Inferior parietal cortex (tissue), 1 donor: ENCODE measurements around the gene RNF175.

Experiments
- DNase-seq: peaks from one replicate; pipeline ENCODE4 v3.0.0-alpha.2; 2016; ENCODE audit errors: extremely low spot score

The RNF175 gene

GRCh38 chr4:153748378-153748777 is 11.4 kb downstream of the RNF175 start:
- no peak for DNase-seq

- DNase-seq, result no peak
Observed at GRCh38 chr4:153747406-153747955, 12.3 kb downstream of the RNF175 start.

GRCh38 chr4:153745651-153746050 is 14.2 kb downstream of the RNF175 start:
- no peak for DNase-seq

GRCh38 chr4:153741541-153741940 is 18.3 kb downstream of the RNF175 start:
- DNase-seq, result no peak

- DNase-seq, result no peak
Observed at GRCh38 chr4:153735906-153736461, 23.8 kb downstream of the RNF175 start.

GRCh38 chr4:153733751-153734448 is 25.9 kb downstream of the RNF175 start:
- DNase-seq, result no peak

GRCh38 chr4:153731239-153731638 is 28.6 kb downstream of the RNF175 start:
- no peak for DNase-seq

GRCh38 chr4:153729895-153730294 is 29.9 kb downstream of the RNF175 start:
- DNase-seq, result no peak

- DNase-seq, result no peak
Observed at GRCh38 chr4:153728660-153729059, 31.2 kb downstream of the RNF175 start.

GRCh38 chr4:153728151-153728550 is 31.7 kb downstream of the RNF175 start:
- DNase-seq, result no peak

GRCh38 chr4:153725831-153726154 is 34.0 kb downstream of the RNF175 start:
- DNase-seq, result no peak

- no peak for DNase-seq
Observed at GRCh38 chr4:153725136-153725830, 34.5 kb downstream of the RNF175 start.

GRCh38 chr4:153724606-153725005 is 35.2 kb downstream of the RNF175 start:
- DNase-seq, result no peak

GRCh38 chr4:153722036-153722435 is 37.8 kb downstream of the RNF175 start:
- DNase-seq, result no peak

GRCh38 chr4:153713866-153714646 is 45.8 kb downstream of the RNF175 start:
- DNase-seq, result no peak

- DNase-seq, result no peak
Observed at GRCh38 chr4:153710681-153711080, 49.1 kb downstream of the RNF175 start.

GRCh38 chr4:153706519-153706918 is 53.3 kb downstream of the RNF175 start:
- DNase-seq, result no peak

GRCh38 chr4:153705743-153706468 is 53.9 kb downstream of the RNF175 start:
- no peak for DNase-seq

- DNase-seq, result no peak
Observed at GRCh38 chr4:153704522-153704921, 55.3 kb downstream of the RNF175 start.

- no peak for DNase-seq
Observed at GRCh38 chr4:153684971-153685371, 74.9 kb downstream of the RNF175 start.

GRCh38 chr4:153684182-153684970 is 75.4 kb downstream of the RNF175 start, which contains the start of gene TLR2:
TSS of gene TLR2 (plus strand) at chr4:153684280. CDS start at chr4:153702908, 18,628 bp downstream.
- no peak for DNase-seq
